PC-9 (cell line): ENCODE measurements around the gene PDZD4. TPM values are rescaled to one million over a fixed set of nuclear protein-coding genes. Genes with fewer than 3 reads are reported as not detected.

ENCODE experiments used
- BruUV-seq: library from RNA; stranded (reverse); fragments of 400-500 nt; replicated peaks from 2 replicates; lab custom pipeline; 2021; lab: Mats Ljungman, UMichigan
- CTCF ChIA-PET: fragments of 300-600 bp; sonication (Branson Sonifier 250); formaldehyde crosslinking; loops from one replicate; lab custom pipeline; 2022; ENCODE audit warnings: antibody characterized with exemption; lab: Charles Lee
- POLR2A ChIA-PET: fragments of 300-600 bp; sonication (Branson Sonifier 250); formaldehyde crosslinking; loops from one replicate; lab custom pipeline; 2022; ENCODE audit warnings: antibody characterized with exemption; ENCODE audit not compliant: unreplicated experiment; lab: Charles Lee
- DNase-seq, 2 experiments: peaks; one replicate each; pipeline versions ENCODE4 v3.0.0 to v3.0.0-alpha.2; 2015 to 2022; ENCODE audit warnings: mixed read lengths in 1 of 2
- H2AFZ ChIP-seq: fragments of 200-600 bp; sonication (generic); 2 replicates; pipeline ENCODE4 v1.8.1; 2017; ENCODE audit warnings: antibody characterized with exemption
- H3F3A ChIP-seq: fragments of 200-600 bp; sonication (generic); 2 replicates; pipeline ENCODE4 v1.8.1; 2017; ENCODE audit warnings: antibody characterized with exemption, mild to moderate bottlenecking, low read depth; ENCODE audit not compliant: insufficient read depth
- H3K27ac ChIP-seq: fragments of 200-600 bp; sonication (generic); 2 replicates; pipeline ENCODE4 v1.6.1; 2016; ENCODE audit warnings: mixed run types
- H3K27me3 ChIP-seq: fragments of 200-600 bp; sonication (generic); 2 replicates; pipeline ENCODE4 v1.6.1; 2016; ENCODE audit warnings: low read depth, mixed run types; ENCODE audit not compliant: insufficient read depth
- H3K36me3 ChIP-seq: fragments of 200-600 bp; sonication (generic); 2 replicates; pipeline ENCODE4 v1.6.1; 2016; ENCODE audit warnings: low read depth, mixed run types
- H3K4me1 ChIP-seq: fragments of 200-600 bp; sonication (generic); replicated peaks from 2 replicates; pipeline ENCODE4 v1.6.1; 2016; ENCODE audit warnings: mixed run types; ENCODE audit not compliant: insufficient read depth
- H3K4me2 ChIP-seq: fragments of 200-600 bp; sonication (generic); 2 replicates; pipeline ENCODE4 v1.6.1; 2017; ENCODE audit warnings: mixed run types
- H3K4me3 ChIP-seq: fragments of 200-600 bp; sonication (generic); 2 replicates; pipeline ENCODE4 v1.6.1; 2016; ENCODE audit warnings: mixed run types
- H3K79me2 ChIP-seq: fragments of 200-600 bp; sonication (generic); 2 replicates; pipeline ENCODE4 v1.6.1; 2017; ENCODE audit warnings: low read depth, mixed run types
- H3K9me2 ChIP-seq: fragments of 200-600 bp; sonication (generic); 2 replicates; pipeline ENCODE4 v1.8.1; 2017; ENCODE audit warnings: mild to moderate bottlenecking; ENCODE audit not compliant: insufficient read depth
- H3K9me3 ChIP-seq: fragments of 200-600 bp; sonication (generic); 2 replicates; pipeline ENCODE4 v1.8.1; 2016; ENCODE audit warnings: low read depth; ENCODE audit not compliant: insufficient read depth
- H4K20me1 ChIP-seq: fragments of 200-600 bp; sonication (generic); 2 replicates; pipeline ENCODE4 v1.8.1; 2017; ENCODE audit not compliant: insufficient read depth
- CTCF ChIP-seq: fragments of 200-600 bp; sonication (generic); conservative IDR thresholded peaks from 2 replicates; pipeline ENCODE4 v1.6.1; 2017; ENCODE audit warnings: mixed run types, antibody characterized with exemption, mild to moderate bottlenecking, moderate library complexity
- EZH2 ChIP-seq: fragments of 200-600 bp; sonication (generic); IDR thresholded peaks from 2 replicates; pipeline ENCODE4 v1.8.0; 2017; ENCODE audit warnings: antibody characterized with exemption, low read depth
- intact Hi-C: fragments of 100-400 bp; cut with micrococcal nuclease; formaldehyde crosslinking; loops from one replicate; pipeline ENCODE4 v1.10.0; 2022; ENCODE audit not compliant: unreplicated experiment
- total RNA-seq: library from RNA; stranded (reverse); gene quantifications from 2 replicates; pipeline ENCODE4 v1.2.3, GENCODE V29; 2021

Gene PDZD4
- total RNA-seq, 1 experiment from 2014 or later = 0.17 TPM

GRCh38 chrX:153868576-153869472 is 38.5 kb upstream of the PDZD4 start:
- no peaks in the 10 kb centered on the region for H3K27me3 ChIP-seq
- ChIA-PET CTCF (no interaction called here), POLR2A (no interaction called here)
- H3F3A ChIP-seq = no peaks in the 10 kb centered on the region
- no peak overlapping the region for H2AFZ ChIP-seq
- DNase-seq = no peak
- no peaks in the 10 kb centered on the region for H3K36me3 ChIP-seq
- BruUV-seq = no TSS peak
- no peak overlapping the region for H3K4me3 ChIP-seq
- no peaks in the 10 kb centered on the region for H4K20me1 ChIP-seq
- intact Hi-C loops = no loop called here
- no peaks in the 10 kb centered on the region for H3K9me3 ChIP-seq
- no peaks in the 10 kb centered on the region for H3K9me2 ChIP-seq
- TF ChIP-seq EZH2 (no peak), CTCF (no peak)
- H3K27ac ChIP-seq = no peak overlapping the region
- no peaks in the 10 kb centered on the region for H3K79me2 ChIP-seq
- no peak overlapping the region for H3K4me2 ChIP-seq
- no peaks in the 10 kb centered on the region for H3K4me1 ChIP-seq

- H3K9me2 ChIP-seq = no peaks in the 10 kb centered on the region
- H4K20me1 ChIP-seq = no peaks in the 10 kb centered on the region
- no peak overlapping the region for H3K4me2 ChIP-seq
- no peaks in the 10 kb centered on the region for H3K79me2 ChIP-seq
- intact Hi-C loops = no loop called here
- ChIA-PET POLR2A (no interaction called here), CTCF (no interaction called here)
- H2AFZ ChIP-seq = no peak overlapping the region
- BruUV-seq = no TSS peak
- DNase-seq = no peak
- H3K27me3 ChIP-seq = no peaks in the 10 kb centered on the region
- no peaks in the 10 kb centered on the region for H3K4me1 ChIP-seq
- TF ChIP-seq CTCF (no peak), EZH2 (no peak)
- no peaks in the 10 kb centered on the region for H3K9me3 ChIP-seq
- no peaks in the 10 kb centered on the region for H3F3A ChIP-seq
- H3K4me3 ChIP-seq = no peak overlapping the region
- no peak overlapping the region for H3K27ac ChIP-seq
- no peaks in the 10 kb centered on the region for H3K36me3 ChIP-seq
Measured at GRCh38 chrX:153867671-153868070, 37.3 kb upstream of the PDZD4 start.

GRCh38 chrX:153867139-153867538 is 36.8 kb upstream of the PDZD4 start:
- no TSS peak for BruUV-seq
- no peak overlapping the region for H3K4me3 ChIP-seq
- no peaks in the 10 kb centered on the region for H3K9me3 ChIP-seq
- no peak for TF ChIP-seq EZH2
- TF ChIP-seq CTCF = no peak
- no peak for DNase-seq
- no peaks in the 10 kb centered on the region for H3K27me3 ChIP-seq
- H4K20me1 ChIP-seq = no peaks in the 10 kb centered on the region
- no peaks in the 10 kb centered on the region for H3K79me2 ChIP-seq
- no peaks in the 10 kb centered on the region for H3K4me1 ChIP-seq
- H2AFZ ChIP-seq = no peak overlapping the region
- H3K9me2 ChIP-seq = no peaks in the 10 kb centered on the region
- H3K4me2 ChIP-seq = no peak overlapping the region
- no peaks in the 10 kb centered on the region for H3F3A ChIP-seq
- no peaks in the 10 kb centered on the region for H3K36me3 ChIP-seq
- H3K27ac ChIP-seq = no peak overlapping the region
- intact Hi-C loops = no loop called here
- POLR2A ChIA-PET = no interaction called here
- CTCF ChIA-PET = no interaction called here
